T-helper 17 cell (primary cell): ENCODE measurements around the gene PLBD1. TPM values are rescaled to one million over a fixed set of nuclear protein-coding genes. Genes with fewer than 3 reads are reported as not detected.

ENCODE experiments used
- ATAC-seq: fragments of 150-1000 bp; cut with Tn5 transposase; 2 replicates; pipeline ENCODE4 v1.10.0; 2021; ENCODE audit warnings: mild to moderate bottlenecking, moderate library complexity
- DNase-seq, 3 donors: peaks; one replicate each; pipeline versions ENCODE4 v3.0.0 to v3.0.0-alpha.2; 2020 to 2021
- H3K9me3 ChIP-seq: one replicate; pipeline ENCODE4 v1.7.0; 2013; ENCODE audit warnings: low read length, mild to moderate bottlenecking; ENCODE audit not compliant: control insufficient read depth, poor library complexity, severe bottlenecking
- H3K27ac Mint-ChIP-seq: one replicate; pipeline ENCODE4 v1.8.0; 2022; ENCODE audit warnings: mild to moderate bottlenecking, moderate library complexity, mixed read lengths
- H3K27me3 Mint-ChIP-seq: one replicate; pipeline ENCODE4 v1.8.0; 2022; ENCODE audit warnings: mixed read lengths
- H3K36me3 Mint-ChIP-seq: one replicate; pipeline ENCODE4 v1.8.0; 2022; ENCODE audit warnings: low read depth, mixed read lengths
- H3K4me1 Mint-ChIP-seq: one replicate; pipeline ENCODE4 v1.8.0; 2022; ENCODE audit warnings: mild to moderate bottlenecking, mixed read lengths
- H3K4me3 Mint-ChIP-seq: one replicate; pipeline ENCODE4 v1.8.0; 2022; ENCODE audit warnings: mild to moderate bottlenecking, moderate library complexity, mixed read lengths
- total RNA-seq, 4 donors: library from RNA in 2 of 4; stranded (reverse) in 2 of 4; gene quantifications; one replicate each; pipeline ENCODE4 v1.2.3 and lab custom pipeline; 2022 to 2026

PLBD1 gene
- total RNA-seq, 2 donors from 2014 or later, result 1.8 to 5.1 TPM

DNA sequence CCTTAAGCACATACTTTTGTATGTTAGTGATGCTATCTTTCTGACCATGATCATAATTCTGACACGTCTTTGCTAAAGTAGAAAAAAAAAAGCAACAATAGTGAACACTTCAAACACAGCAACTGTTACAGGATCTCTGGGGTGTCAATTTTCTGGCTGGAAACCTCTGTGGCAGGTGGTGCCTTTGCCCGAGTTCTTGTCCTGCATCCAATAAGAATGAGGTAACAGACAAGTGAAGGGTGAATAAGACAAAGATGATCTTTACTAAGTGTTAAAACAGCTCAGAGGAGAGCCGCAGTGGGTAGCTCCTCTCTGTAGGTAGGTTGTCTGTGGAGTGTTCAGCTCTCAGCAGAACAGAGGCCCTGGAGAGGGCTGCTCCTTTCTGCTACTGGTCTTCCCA is 20.9 kb upstream of the PLBD1 start:
- ATAC-seq, result no peak
- Mint-ChIP-seq H3K36me3 (no peaks in the 10 kb centered on the region), H3K4me1 (no peaks in the 10 kb centered on the region), H3K27me3 (no peaks in the 10 kb centered on the region), H3K27ac (no peak overlapping the region), H3K4me3 (no peak overlapping the region)
- no peak for DNase-seq
- no peaks in the 10 kb centered on the region for H3K9me3 ChIP-seq

DNA sequence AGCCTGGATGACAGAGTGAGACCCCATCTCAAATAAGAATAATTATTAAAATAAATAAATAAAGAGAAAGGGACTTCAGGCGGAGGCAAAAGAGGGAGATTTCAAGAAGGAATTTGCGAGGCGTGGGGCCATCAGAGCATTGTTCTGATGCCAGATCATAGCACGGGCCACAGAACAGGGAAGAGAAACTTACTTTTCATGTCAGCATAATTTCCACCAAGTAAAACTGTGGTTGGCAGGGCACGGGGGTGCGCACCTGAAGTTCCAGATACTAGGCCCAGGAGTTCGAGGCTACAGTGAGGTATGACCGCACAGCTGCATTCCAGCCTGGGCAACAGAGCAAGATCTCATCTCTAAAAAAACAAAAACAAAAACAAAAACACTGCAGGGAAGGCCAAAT is 11.0 kb upstream of the PLBD1 start:
- Mint-ChIP-seq H3K4me1 (peaks cover 22% of the 10 kb centered on the region), H3K36me3 (no peaks in the 10 kb centered on the region), H3K4me3 (no peak overlapping the region), H3K27ac (no peak overlapping the region), H3K27me3 (peaks cover 6% of the 10 kb centered on the region)
- H3K9me3 ChIP-seq, result no peaks in the 10 kb centered on the region
- no peak for DNase-seq
- ATAC-seq, result no peak

DNA sequence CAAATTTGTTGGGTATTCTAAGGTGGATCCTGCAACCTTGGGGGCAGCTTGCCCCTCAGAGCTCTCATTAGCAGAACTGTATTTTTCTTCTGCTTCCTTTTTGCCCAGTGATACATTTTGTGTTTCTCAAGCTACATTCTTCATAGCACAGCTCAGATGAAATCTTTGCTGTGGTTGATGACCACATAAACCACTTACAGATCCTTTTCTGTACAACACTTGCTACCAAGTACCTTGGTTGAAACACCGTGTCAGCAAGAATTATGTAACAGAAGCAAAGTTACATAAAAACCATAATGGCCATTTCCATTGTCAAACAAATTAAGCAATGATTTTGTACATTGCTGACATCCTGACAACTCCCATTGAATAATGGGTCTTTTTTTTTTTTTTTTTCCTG is 9.7 kb upstream of the PLBD1 start:
- H3K4me3 Mint-ChIP-seq, result peak overlapping the region; percentile 31
- H3K27me3 Mint-ChIP-seq, result peaks cover 6% of the 10 kb centered on the region
- no peaks in the 10 kb centered on the region for H3K9me3 ChIP-seq
- no peaks in the 10 kb centered on the region for H3K36me3 Mint-ChIP-seq
- DNase-seq (no peak), ATAC-seq (peak; percentile 98)
- peak overlapping the region; percentile 14 for H3K27ac Mint-ChIP-seq
- H3K4me1 Mint-ChIP-seq, result peaks cover 22% of the 10 kb centered on the region

DNA sequence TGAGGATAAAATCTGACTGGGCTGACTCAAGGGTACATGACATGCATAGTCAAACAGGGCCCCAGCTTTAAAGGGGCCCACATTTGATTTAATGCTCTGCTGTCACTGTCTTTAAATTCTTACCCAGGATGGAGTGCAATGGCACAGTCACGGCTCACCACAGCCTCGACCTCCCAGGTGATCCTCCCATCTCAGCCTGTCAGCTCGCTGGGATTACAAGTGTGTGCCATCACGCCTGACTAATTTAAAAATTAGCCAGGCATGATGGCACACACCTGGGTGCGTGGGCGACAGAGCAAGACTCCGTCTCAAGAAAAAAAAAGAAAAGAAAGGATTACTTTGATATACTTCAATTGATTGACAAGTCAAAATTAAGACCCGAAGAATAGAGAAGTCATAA is 9.2 kb upstream of the PLBD1 start:
- Mint-ChIP-seq H3K27me3 (peaks cover 6% of the 10 kb centered on the region), H3K4me1 (peaks cover 22% of the 10 kb centered on the region), H3K36me3 (no peaks in the 10 kb centered on the region), H3K4me3 (peak overlapping the region; percentile 41), H3K27ac (peak overlapping the region; percentile 14)
- DNase-seq (no peak), ATAC-seq (peak; percentile 16)
- no peaks in the 10 kb centered on the region for H3K9me3 ChIP-seq

DNA sequence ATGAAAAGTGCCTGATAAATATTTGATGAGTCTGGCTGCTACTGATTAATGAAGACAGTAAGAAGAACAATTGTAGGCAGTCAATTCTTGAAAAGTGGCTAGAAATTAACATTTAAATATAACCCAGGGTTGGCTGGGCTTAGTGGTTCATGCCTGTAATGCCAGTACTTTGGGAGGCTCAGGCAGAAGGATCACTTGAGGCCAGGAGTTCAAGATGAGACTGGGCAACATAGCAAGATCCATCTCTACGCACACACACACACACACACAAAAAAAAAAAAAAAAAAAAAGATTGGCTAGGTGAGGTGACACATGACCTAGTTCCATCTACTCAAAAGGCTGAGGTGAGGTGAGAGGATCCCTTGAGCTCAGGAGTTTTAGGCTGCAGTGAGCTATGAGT is 7.9 kb upstream of the PLBD1 start:
- no peak for ATAC-seq
- Mint-ChIP-seq H3K27ac (peak overlapping the region; percentile 62), H3K36me3 (no peaks in the 10 kb centered on the region), H3K4me1 (peaks cover 22% of the 10 kb centered on the region), H3K4me3 (no peak overlapping the region), H3K27me3 (peaks cover 9% of the 10 kb centered on the region)
- H3K9me3 ChIP-seq, result no peaks in the 10 kb centered on the region
- no peak for DNase-seq

DNA sequence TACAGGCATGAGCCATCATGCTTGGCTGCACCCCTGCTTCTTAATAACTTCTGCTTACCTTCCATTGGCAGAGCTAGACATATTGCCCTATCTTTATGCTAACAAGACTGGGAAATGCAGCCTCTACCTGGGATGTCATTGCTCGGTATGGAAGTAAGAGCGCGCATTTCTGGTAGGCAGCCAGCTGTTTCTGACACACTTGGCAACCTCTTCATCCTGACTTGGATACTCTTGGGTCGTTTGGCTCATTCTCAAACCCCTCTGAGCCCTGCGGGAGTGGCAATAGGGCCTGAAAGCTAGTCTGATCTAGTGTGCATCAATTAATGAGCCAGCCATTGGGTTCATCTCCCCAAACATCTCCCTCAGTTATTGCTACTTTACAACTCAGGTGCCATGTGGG is 5.4 kb upstream of the PLBD1 start:
- ATAC-seq, result no peak
- peaks cover 16% of the 10 kb centered on the region for H3K4me1 Mint-ChIP-seq

DNA sequence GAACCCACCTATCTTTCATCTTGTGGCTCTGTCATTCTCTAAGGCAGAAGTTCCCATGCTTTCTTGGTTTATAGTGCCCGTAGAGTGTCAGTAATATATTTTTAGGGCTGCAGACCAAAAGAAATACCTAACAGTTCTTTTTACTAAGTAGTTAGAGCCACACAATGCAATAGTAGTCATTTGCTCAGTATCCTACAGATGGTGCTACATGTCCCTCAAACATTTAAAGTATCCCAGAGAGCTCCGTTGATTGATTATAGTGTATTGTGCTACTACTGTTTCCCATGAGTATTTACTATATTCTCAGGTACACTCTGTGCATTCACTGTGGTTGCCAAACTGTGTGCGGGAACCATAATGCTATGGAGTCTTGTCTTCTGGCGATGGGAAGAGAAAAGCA is 4.7 kb upstream of the PLBD1 start:
- no peaks in the 10 kb centered on the region for H3K9me3 ChIP-seq
- Mint-ChIP-seq H3K27me3 (peaks cover 30% of the 10 kb centered on the region), H3K4me1 (peaks cover 11% of the 10 kb centered on the region), H3K4me3 (no peak overlapping the region), H3K27ac (no peak overlapping the region), H3K36me3 (peaks cover 2% of the 10 kb centered on the region)
- ATAC-seq (no peak), DNase-seq (no peak)

More for the DNA sequence above, 5.4 kb upstream of the PLBD1 start:
- Mint-ChIP-seq H3K27ac (no peak overlapping the region), H3K27me3 (peaks cover 26% of the 10 kb centered on the region), H3K4me3 (no peak overlapping the region), H3K36me3 (peaks cover 2% of the 10 kb centered on the region)
- no peaks in the 10 kb centered on the region for H3K9me3 ChIP-seq
- no peak for DNase-seq

DNA sequence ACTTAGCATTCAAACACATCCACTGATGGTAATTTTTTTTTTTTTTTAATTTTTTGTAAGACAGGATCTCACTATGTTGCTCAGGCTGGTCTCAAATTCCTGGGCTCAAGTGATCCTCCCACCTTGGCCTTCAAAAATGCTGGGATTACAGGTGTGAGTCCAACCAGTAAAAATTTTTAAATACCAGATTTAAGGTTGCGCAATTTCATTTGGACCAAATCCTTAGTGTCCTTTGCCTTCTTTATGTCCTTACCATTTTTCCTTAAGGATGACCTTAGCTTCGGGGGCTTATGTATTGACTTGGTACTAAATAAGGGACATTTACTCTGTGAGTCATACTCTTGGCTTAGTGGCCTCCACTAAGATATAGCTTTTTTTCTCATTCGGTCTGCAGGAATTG is 4.1 kb upstream of the PLBD1 start:
- H3K27me3 Mint-ChIP-seq, result peaks cover 34% of the 10 kb centered on the region
- H3K4me3 Mint-ChIP-seq, result no peak overlapping the region

DNA sequence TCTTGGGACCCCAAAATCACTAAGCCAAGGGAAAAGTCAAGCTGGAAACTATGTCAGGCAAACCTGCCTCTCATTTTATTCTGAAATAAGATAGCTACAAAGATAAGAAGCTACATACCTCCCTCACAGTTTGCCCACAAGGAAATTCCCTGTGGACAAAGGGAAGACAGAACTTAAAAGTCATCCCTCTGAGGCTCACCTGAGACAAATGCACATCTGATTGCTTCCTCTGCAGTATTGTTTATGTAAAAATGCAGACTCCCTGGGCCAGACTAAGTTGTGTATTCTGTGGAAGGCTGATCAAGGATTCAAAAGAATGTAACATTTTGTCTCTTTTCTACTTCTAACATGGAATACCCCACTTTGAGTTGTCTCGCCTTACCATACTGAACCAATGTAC is 2.5 kb upstream of the PLBD1 start:
- Mint-ChIP-seq H3K4me3 (no peak overlapping the region), H3K27me3 (peaks cover 39% of the 10 kb centered on the region)

More for the DNA sequence above, 4.1 kb upstream of the PLBD1 start:
- no peak overlapping the region for H3K27ac Mint-ChIP-seq
- peaks cover 8% of the 10 kb centered on the region for H3K4me1 Mint-ChIP-seq
- DNase-seq (no peak), ATAC-seq (no peak)
- H3K36me3 Mint-ChIP-seq, result peaks cover 2% of the 10 kb centered on the region
- no peaks in the 10 kb centered on the region for H3K9me3 ChIP-seq

DNA sequence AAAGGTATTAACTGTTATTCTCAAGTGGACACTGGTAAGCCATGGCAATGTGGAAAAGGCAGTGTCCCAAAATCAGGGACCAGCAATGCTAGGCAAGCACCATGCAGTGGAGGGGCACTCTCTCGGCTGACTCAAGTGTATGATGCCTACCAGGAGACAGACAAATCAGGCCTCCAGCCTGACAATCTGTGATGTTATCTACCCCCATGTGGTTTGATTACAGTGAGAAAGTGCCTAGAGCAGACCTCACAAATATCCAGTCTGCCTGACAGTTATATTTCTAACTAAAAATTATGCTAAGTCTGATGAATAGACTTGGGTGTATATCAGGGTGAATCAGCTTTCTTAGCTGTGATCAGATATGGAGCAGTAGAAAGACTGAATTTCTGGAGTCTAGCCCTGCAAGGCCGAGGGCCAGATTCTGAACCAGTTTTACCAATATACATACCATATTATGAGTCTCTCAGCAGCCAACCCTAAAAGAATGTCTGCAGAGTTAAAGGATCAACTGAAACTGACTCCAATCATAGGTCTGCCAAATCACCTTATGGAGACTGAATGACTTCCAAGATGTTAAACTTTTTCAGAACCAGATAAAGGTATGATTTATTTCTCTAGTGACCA is 3.2 kb downstream of the PLBD1 start:
- ATAC-seq (no peak), DNase-seq (no peak)
- Mint-ChIP-seq H3K4me1 (peaks cover 9% of the 10 kb centered on the region), H3K27ac (no peak overlapping the region), H3K36me3 (peaks cover 2% of the 10 kb centered on the region), H3K27me3 (peaks cover 31% of the 10 kb centered on the region), H3K4me3 (no peak overlapping the region)
- H3K9me3 ChIP-seq, result no peaks in the 10 kb centered on the region

More for the DNA sequence above, 2.5 kb upstream of the PLBD1 start:
- peaks cover 6% of the 10 kb centered on the region for H3K4me1 Mint-ChIP-seq
- H3K27ac Mint-ChIP-seq, result no peak overlapping the region
- peaks cover 2% of the 10 kb centered on the region for H3K36me3 Mint-ChIP-seq
- DNase-seq (no peak), ATAC-seq (no peak)
- H3K9me3 ChIP-seq, result no peaks in the 10 kb centered on the region

DNA sequence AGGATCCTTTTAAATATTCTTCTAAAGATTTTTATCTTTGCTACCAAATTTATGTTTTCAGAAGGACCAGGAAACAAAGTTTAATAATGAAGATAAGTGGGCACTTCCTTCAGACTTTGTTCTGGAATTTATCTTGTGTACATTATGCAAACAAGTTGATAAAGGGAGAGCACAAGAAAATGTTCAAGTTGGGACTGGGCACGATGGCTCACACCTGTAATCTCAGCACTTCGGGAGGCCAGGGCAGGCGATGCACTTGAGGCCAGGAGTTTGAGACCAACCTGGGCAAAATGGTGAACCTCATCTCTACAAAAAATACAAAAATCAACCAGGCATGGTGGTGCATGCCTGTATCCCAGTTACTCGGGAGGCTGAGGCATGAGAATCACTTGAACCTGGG is 4.6 kb downstream of the PLBD1 start:
- ATAC-seq (no peak), DNase-seq (no peak)
- Mint-ChIP-seq H3K36me3 (no peaks in the 10 kb centered on the region), H3K4me1 (peaks cover 12% of the 10 kb centered on the region), H3K4me3 (no peak overlapping the region), H3K27me3 (peaks cover 23% of the 10 kb centered on the region), H3K27ac (no peak overlapping the region)
- H3K9me3 ChIP-seq, result no peaks in the 10 kb centered on the region

DNA sequence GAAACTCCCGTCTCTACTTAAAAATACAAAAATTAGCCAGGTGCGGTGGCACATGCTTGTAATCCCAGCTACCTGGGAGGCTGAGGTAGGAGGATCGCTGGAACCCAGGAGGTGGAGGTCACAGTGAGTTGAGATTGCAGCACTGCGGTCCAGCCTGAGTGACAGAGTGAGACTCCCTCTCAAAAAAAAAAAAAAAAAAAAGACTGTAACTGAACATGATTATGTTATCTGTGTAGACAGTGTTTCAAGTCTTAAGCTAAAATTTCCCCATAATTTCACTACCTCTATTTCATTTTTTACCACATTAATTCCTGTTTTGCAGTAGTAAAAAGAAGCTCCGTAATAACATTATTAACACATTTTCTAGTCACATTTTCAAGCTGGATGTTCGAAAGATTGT is 5.4 kb downstream of the PLBD1 start:
- DNase-seq (no peak), ATAC-seq (no peak)
- Mint-ChIP-seq H3K4me3 (no peak overlapping the region), H3K27ac (no peak overlapping the region), H3K27me3 (peaks cover 19% of the 10 kb centered on the region), H3K36me3 (no peaks in the 10 kb centered on the region), H3K4me1 (peaks cover 12% of the 10 kb centered on the region)
- no peaks in the 10 kb centered on the region for H3K9me3 ChIP-seq

DNA sequence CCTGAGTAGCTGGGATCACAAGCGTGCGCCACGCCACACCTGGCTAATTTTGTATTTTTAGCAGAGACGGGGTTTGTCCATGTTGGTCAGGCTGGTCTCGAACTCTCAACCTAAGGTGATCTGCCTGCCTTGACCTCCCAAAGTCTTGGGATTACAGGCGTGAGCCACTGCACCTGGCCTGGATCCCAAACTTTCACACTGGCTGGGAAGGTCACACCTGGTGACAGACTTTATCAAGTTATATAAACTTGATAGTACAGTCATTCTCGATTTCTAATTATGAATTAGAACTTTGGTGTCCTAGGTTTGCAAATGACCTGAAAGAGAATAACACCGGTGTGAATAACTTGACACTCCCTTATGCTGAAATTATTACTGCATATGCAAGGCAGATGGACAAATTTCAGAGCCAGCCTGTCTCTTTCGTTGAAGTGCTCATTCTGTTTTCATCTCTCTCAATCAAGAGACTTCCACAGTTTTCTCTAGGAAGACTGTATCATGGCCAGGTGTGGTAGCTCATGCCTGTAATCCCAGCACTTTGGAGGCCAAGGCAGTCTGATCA is 5.9 kb downstream of the PLBD1 start:
- DNase-seq, result no peak
- no peak overlapping the region for H3K4me3 Mint-ChIP-seq
- H3K4me1 Mint-ChIP-seq, result peaks cover 10% of the 10 kb centered on the region
- H3K27me3 Mint-ChIP-seq, result peaks cover 15% of the 10 kb centered on the region
- H3K27ac Mint-ChIP-seq, result no peak overlapping the region
- no peaks in the 10 kb centered on the region for H3K36me3 Mint-ChIP-seq
- no peak for ATAC-seq
- no peaks in the 10 kb centered on the region for H3K9me3 ChIP-seq

DNA sequence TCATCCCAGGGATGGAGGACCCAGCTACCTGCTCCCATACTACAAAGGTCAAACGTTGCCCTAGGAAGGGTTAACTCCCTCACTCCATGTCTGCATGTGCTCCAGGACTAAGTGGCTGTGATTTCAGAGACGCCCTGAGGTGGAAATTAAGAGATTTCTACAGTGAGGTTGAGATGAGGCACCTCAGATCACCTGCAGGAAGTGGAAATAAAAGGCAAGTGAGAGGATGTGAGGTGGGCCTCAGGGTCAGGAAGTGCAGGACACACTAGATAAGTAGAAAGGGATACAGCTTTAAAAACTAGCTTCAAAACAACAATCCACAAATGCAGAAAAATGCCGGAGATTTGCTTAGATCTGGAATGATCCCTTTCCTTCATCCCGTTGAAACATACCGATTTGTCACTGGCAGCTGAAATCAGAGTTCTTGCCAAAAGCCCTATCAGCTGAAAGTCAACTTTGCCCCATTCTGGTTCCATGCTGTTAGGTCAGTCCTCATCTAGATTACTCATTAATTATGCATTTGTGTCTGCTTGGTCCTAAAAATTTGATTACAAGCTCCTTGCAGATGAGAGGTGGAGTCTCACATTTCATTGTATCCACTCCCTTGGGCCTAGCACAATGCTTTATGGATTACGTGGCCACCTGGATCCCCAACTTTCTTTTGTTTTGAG is 6.6 kb downstream of the PLBD1 start:
- DNase-seq, result no peak

More for the DNA sequence above, 6.6 kb downstream of the PLBD1 start:
- Mint-ChIP-seq H3K36me3 (no peaks in the 10 kb centered on the region), H3K27ac (no peak overlapping the region), H3K4me3 (peak overlapping the region; percentile 52), H3K27me3 (peaks cover 12% of the 10 kb centered on the region), H3K4me1 (peaks cover 9% of the 10 kb centered on the region)
- ATAC-seq, result no peak
- H3K9me3 ChIP-seq, result no peaks in the 10 kb centered on the region
